Dermis blood vessel endothelial cell (primary cell): ENCODE results near the gene RPS27L. TPM values are rescaled to one million over a fixed set of nuclear protein-coding genes. Genes with fewer than 3 reads are reported as not detected.
"Not testable (repeated sequence)": the region's sequence is repeated elsewhere in the genome, so short reads cannot be mapped to it uniquely, and the experiment has no call there.

ENCODE experiments used
- DNase-seq: peaks from one replicate; pipeline ENCODE4 v3.0.0; 2010
- total RNA-seq: library from RNA; depleted of rRNA; stranded (reverse); fragments of >200 nt; gene quantifications from 2 replicates; pipeline ENCODE4 v1.2.3, GENCODE V29; 2014

The RPS27L gene
- total RNA-seq, 1 donor from 2014 or later: 285 TPM

DNA sequence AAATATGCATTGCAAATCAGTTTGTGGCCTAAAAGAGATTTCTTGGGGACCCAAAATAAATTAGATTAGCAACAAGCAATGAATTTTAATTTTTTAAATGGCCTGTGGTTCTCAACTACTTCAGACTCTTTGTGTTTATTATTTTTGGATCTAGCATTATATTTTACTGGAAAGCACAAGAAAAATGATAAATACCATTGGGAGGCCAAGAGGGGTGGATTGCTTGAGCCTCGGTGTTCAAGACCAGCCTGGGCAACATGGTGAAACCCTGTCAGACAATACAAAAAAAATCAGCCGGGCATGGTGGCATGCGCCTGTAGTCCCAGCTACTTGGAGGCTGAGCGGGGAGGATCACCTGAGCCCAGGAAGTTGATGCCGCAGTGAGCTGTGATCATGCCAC, 22.0 kb downstream of the RPS27L start:
- DNase-seq: no peak

DNA sequence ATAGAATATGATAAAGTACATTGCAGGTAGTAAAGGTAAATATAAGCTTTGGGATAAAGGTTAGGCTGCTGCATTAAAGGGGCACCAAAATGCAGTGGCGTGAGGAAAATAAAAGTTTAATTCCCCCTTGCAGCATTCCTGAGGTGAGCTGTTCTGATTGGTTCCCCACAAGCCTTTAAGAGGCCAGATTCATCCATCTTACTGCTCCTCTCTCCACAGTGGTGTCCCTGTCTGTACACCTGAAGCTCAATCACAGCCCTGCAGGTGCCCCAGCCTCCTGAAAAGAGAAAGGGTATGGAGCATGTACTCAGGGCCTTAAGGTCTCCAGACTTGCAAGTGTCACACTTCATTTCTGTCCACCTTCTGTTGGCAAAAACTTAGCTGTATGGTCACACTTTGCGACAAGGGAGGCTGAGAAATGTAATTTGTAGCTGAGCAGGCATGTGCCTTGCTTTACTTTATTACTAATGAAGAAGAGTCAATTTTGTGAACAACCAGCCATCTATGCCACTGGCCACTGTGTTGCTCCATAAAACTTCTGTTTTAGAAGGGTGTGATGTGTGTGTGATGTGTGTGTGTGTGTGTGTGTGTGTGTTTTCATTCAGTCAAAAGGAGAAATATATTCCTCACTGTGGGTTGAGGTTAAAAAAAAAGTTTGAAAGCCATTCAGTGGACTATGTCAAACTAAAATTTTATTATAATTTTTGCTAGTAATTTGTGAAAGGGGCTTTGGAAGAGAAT, 22.9 kb downstream of the RPS27L start:
- DNase-seq: no peak

DNA sequence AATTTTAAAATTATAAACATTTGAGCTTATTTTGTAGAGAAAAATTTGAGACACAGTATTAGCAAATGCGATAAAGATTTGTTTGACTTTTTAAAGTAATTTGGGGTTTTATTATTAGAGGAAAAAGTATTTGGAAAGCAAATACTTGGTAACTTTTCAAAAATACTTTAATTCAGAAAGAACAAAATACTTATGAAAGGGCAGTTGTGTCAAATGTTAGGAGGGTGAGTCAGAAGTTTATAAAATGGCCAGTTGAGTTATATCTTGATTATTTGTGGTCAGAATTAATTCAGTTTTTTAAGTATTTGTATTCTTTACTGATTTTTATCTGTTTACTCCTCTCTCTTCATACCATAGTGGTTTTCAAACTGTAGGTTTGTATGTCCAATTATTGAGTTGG, 23.5 kb downstream of the RPS27L start:
- peak; percentile 32 for DNase-seq

DNA sequence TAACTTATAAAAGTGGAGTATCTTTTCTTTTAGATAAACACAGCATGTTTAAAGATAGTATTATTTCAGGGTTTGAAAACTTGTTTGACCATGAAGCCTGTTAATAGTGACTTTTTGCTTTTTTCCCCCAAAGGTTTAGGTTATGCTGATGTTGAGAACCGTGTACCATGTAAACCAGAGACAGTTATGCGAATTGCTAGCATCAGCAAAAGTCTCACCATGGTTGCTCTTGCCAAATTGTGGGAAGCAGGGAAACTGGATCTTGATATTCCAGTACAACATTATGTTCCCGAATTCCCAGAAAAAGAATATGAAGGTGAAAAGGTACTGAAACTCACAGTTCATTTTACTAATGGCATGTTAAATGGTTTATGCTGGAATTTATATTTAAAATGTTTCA, 30.6 kb downstream of the RPS27L start:
- DNase-seq: no peak

DNA sequence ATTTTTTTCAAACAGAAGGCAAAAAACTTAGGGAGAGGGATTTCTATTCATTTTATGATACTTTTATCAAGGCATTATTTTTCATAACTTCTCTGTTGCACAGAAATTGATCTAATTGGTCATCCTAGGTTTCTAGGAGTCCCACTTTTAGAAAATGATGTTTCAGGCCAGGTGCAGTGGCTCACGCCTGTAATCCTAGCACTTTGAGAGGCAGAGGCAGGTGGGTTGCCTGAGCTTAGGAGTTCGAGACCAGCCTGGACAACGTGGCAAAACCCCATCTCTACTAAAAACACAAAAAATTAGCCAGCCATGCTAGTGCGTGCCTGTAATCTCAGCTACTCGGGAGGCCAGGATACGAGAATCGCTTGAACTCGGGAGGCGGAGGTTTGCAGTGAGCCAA, 32.8 kb downstream of the RPS27L start:
- DNase-seq: no peak

DNA sequence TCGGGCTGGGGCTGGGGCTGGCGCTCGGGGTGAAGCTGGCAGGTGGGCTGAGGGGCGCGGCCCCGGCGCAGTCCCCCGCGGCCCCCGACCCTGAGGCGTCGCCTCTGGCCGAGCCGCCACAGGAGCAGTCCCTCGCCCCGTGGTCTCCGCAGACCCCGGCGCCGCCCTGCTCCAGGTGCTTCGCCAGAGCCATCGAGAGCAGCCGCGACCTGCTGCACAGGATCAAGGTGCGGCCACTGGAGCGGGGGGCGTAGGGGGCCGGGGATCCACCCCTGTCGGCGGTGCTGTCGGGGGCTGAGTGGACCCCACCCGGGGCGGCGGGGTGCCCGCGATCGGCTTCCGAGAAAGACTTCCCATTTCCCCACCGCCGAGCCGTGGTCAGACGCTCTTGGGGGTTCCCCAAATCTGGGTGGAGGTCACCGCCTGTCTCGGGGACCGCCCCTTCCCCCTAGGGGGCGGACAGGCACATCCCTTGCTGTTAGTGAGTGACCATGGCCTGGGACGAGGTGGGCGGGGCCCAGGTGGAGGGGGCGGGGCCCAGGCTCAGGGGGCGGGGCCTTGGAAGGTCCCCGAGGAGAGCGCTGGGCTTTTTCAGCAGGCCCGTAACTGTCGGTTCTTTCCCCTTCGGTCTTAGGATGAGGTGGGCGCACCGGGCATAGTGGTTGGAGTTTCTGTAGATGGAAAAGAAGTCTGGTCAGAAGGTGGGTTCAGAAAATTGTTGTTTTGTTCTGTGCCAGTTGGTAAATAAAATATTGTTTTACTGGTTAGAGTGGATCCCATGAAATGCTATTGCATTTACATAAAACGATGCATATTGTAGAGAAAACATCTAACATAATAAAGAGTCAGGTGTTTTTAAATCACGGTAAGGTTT, 35.0 kb downstream of the RPS27L start:
- peak; percentile 85 for DNase-seq

DNA sequence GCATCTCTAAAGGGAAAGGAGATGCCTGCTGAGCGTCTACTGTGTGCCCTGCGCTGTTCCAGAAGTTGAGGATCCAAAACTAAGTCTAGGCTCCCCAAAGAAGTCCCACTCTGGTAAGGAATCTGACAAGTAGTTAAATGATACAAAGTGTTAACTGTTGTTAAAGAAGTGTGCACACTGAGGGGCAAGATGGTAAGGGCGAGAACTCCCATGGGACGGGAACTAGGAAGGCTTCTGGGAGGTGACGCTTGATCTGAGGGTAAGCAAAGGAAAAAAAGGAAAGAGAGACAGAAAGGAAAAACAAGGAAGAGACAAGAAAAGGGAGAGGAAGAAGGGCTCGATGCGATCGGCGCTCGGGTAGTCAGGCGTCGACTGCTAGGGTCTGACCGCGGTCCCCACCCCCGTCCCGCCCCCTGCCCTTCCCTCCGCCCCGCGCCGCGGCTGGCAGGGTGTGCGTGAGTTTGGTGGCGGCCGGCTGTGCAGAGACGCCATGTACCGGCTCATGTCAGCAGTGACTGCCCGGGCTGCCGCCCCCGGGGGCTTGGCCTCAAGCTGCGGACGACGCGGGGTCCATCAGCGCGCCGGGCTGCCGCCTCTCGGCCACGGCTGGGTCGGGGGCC, 35.8 kb downstream of the RPS27L start, which contains the start of gene LACTB:
Gene LACTB (plus strand): TSS at position 480 of the 620 bp plus-strand sequence. CDS start 11 bp downstream, at position 491.
- DNase-seq: peak; percentile 93

DNA sequence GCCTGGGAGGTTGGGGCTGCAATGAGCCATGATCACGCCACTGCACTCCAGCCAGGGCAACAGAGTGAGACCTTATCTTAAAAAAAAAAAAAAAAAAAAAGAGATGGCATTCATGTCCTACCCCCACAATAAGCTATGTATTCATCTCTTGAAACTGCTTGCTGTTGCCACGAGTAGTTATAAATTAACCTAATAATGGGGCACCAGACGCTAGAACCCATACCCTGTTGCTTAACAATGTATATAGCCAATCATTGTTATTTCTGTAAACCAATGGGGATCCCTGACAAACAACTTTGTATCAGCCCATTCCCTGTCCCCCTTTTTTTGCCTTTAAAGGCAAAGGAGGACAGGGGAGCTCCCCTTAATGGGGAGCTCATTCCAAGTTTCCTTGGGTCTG, 38.4 kb downstream of the RPS27L start:
- DNase-seq: no peak

DNA sequence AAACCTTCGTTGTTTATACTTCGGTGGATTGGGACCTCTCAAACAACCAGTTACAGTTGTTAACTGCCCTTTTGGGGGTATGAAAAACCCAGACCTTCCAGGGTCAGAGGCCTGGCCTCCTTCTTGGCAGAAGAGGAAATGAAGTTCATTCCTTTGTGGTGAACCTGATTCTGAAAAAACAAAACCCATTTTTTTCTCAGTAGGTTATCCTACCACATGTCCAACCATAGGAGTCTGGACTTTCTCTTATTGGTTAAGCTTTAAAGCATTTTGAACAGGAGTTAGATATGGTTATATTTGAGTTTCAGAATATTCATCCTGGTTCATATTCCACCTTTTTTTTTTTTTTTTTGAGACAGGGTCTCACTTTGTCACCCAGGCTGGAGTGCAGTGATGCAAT, 42.8 kb downstream of the RPS27L start:
- DNase-seq: peak; percentile 32

DNA sequence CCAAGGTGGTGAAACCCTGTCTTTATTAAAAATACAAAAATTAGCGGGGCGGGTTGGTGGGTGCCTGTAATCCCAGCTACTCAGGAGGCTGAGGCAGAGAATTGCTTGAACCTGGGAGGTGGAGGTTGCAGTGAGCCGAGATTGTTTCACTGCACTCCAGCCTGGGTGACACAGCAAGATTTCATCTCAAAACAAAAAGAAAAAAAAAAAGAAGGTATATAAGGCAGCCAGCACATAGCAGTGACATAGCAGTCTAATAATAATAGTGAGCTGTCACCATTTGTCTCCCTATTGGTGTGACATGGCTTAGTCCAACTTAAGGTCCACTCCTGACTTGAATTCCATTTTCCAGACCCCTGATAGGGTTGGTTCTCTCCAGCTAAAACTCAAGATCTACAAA, 44.4 kb downstream of the RPS27L start:
- DNase-seq: no peak

DNA sequence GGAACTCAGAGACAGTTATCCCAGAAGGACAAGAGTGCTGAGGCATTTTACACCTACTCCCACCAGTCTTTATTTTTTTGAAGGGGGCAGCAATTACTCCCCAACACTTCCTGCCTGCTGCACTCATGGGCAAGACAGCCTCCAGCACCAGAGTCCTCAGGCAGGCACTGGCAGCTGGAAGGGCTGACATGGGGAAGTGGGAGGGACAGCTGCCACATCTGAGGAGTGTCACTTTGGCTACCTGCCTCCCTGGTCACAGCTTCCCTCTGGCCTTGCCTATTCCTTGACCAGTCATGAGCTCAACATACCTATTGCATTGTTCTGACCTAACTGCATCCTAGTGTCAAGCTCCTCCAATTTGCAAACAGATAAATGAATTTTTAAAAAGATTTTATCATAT, 45.8 kb downstream of the RPS27L start:
- DNase-seq: no peak

DNA sequence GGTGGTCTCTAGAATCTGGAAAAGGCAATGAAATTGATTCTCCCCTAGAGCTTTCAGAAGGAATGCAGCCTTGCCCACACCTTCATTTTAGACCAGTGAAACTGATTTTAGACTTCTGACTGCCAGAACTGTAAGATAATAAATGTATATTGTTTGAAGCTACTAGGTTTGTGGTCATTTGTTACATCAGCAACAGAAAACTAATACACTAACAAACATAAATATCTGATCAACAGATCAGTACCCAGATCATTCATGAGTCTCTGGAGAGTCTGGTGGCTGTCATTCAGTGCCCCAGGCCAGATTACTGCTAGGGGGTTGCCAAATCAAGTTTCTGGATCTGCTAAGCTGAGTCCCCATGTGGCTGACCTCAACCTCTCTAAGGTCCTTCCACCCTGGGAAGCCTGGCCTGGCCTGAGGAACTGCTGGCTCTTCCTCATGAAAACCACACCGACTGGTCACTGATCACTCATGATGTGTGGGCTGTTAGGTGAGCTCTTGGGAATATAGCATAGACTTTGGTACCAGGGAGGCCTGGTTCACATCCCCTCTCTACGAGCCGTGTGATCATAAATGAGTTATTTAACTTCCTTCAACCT, 46.8 kb downstream of the RPS27L start:
- DNase-seq: no peak

DNA sequence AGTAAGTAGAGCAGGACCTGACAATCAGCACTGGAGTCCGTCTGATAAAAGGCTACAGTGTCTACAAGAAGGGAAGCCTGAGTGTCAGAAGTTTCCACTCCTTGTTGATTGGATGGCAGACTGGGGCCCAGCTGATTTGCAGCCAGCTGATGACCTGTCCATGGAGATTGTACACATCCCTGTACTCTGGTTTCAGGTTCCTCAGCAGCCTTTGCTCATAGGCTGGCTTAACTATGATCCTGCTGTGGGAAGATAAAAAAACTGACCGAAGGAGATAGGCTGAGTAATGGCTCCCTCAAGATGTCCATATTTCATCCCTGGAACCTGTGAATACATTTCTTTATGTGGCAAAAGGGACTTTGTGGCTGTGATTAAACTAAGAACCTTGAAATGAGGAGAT, 47.4 kb downstream of the RPS27L start:
- DNase-seq: no peak

DNA sequence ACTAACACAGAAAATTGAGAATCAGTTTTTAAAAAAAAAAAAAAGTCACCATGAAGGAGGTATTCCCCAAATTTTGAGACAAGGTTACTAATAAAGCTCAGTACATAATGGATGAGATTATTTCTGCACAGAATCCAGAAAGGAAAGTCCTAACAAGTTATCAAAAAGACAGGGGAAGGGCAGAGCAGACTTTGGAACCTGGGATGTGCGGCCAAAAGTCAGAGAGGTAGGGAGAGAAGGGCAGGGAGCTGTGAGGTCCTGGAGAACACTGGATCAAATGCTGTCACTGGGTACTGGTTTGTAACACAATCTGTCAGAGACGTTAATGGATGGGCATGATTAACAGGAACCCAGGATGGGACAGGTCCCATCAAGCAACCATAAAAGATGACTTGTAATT, 47.8 kb downstream of the RPS27L start:
- no peak for DNase-seq

DNA sequence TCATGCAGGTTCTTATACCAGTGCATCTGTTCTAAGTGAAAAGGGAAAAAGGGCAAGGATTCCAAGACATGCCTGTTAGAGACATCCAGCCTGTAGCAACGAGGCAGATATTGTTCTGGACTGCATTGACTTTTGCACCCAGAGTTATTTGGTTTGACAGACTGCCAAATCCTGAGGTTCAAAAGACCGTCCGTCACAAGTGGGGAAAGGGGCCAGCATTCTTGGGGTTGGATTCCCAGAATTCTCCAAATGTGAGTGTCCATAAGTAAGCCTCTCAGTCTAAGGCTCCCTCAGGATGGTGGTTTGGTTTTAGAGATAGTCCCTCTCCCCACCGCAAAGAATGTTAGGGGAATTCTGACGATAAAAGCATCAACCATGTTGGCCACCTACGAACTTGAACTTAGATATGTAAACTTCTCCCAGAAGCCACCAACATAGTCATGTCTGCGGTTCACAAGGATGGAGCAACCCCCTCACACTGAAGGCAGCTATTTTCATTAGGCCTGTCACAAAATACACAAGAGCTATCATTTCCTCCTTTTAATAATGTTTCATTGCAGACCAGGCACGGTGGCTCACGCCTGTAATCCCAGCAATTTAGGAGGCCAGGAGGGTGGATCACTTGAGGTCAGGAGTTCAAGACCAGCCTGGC, 49.3 kb downstream of the RPS27L start:
- peak; percentile 73 for DNase-seq

DNA sequence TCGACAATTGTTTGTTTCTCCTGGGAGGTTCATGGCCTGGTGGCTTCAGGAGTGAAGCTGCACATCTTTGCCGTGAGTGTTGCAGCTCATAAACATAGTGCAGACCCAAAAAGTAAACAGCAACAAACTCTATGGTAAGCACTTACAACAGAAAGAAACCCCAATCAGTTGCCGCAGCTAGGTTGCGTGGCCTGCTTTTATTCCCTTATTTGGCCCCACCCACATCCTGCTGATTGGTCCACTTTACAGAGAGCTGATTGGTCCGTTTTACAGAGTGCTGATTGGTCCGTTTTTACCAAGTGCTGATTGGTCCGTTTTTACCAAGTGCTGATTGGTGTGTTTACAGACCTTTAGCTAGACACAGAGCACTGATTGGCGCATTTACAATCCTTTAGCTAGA, 51.9 kb downstream of the RPS27L start:
- not testable (repeated sequence) for DNase-seq

DNA sequence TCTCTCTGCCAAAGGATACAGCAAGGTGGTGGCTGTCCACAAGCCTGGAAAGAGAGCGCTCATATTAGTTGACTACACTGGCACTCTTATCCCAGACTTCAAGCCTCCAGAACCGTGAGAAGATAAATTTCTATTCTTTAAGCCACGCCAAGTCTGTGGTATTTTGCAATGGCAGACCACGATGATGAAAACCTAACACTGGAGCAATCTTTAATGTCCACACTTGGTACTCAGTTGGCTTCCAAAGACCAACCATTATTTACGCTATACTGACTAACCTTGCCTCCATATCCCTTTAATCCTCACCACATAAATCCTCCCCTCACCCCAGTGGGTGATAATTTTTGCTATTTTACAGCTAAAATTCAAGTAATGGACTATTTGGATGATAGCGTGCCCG, 52.5 kb downstream of the RPS27L start:
- DNase-seq: no peak

DNA sequence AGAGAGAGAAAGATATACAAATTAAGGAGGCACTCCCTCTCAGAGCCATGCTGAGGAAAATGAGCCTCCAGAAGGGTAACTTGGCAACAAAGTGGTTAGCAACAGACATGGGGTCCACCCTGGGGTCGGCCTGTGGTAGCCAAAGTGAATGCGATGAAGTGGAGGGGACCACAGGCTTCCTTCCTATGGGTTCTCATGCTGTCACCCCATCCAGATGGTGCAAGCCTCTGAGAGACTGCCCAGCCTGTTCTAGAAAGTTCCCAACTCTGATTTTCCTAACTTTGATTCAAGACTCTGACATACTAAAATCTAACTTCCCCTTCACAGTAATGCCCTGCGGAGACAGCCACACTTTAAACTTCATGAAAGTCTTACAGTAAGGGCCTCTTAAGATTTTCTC, 53.9 kb downstream of the RPS27L start:
- DNase-seq: no peak

DNA sequence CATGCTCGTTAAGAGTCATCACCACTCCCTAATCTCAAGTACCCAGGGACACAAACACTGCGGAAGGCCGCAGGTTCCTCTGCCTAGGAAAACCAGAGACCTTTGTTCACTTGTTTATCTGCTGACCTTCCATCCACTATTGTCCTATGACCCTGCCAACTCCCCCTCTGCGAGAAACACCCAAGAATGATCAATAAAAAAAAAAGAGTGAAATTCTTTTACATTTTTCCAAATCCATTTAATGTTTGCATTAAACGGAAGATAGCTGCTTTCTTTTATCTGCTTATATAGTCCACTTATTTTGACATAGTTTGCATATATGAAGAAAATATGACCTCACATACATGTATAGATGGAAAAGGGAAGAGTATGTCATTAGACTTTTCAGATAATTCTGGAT, 57.7 kb downstream of the RPS27L start:
- not testable (repeated sequence) for DNase-seq

DNA sequence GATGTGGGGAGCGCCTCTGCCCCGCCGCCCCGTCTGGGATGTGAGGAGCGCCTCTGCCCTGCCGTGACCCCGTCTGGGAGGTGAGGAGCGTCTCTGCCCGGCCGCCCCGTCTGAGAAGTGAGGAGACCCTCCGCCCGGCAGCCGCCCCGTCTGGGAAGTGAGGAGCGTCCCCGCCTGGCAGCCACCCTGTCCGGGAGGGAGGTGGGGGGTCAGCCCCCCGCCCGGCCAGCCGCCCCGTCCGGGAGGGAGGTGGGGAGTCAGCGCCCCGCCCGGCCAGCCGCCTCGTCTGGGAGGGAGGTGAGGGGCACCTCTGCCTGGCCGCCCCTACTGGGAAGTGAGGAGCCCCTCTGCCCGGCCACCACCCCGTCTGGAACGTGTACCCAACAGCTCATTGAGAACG, 58.4 kb downstream of the RPS27L start:
- not testable (repeated sequence) for DNase-seq
